ENCODE measurements around the gene TFF3. TPM values are rescaled to one million over a fixed set of nuclear protein-coding genes. Genes with fewer than 3 reads are reported as not detected.
"Not testable (repeated sequence)": the region's sequence is repeated elsewhere in the genome, so short reads cannot be mapped to it uniquely, and the experiment has no call there.

The TFF3 gene
- total RNA-seq, 1 donor from 2014 or later, result not detected

DNA sequence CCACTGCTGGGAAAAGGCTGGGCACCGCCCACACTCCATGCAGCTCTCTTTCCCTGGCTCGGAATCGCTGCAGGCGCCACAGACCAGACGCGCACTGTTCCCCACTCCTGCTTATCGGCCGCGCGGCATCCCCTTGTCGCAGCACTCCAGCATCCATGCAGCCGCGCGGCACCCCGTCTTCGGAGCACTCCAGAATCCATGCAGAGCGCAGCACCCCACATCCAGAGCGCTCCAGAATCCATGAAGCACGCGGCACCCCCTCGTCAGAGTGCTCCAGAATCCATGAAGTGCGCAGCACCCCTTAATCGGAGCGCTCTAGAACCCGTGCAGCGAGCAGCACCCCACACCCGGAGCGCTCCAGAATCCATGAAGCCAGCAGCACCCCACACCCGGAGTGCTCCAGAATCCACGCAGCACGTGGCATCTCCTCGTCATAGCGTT lies 9.5 kb downstream of the TFF3 start:
- DNase-seq (ENCODE audit: low read depth, low spot score), result no peak

DNA sequence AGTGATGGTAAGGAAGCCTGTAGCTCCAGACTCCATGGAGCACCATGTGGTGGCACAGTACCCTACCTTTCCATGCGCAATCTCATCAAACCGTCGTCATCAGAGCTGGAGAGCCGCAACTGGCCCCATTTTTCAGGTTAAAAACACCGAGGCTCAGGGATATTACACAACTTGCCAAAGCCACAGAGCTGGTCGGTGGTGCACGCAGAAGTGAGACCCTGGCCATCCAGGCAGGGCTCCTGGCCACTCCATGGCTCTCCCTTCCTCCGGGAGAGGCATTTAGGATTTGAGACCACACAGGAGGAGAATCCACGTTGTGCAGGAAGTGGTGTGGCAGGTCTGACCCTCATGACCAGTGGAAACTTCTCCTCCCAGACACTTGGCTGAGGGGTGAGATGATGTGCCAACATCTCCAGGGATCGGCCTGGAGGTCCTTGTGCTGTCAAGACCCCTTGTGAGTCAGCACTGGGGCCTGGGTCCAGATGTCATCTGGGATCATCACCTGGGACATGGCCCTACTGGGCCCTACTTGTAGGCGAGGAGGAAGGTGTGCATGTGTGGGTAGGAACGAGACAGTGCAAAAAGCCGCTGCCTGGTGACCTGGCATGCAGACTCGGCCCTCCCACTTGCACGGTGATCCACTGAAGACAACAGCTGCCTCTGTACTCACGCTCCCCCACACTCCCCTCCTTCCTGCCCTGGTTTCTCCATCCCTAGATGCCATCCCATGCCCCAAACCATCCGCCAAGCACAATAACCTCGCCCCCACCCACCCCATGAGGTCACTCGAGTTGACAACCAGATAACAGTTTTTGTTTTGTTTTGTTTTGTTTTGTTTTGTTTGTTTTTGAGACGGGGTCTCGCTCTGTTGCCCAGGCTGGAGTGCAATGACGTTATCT lies 10.4 kb downstream of the TFF3 start:
- DNase-seq (ENCODE audit: low read depth, low spot score), result no peak

DNA sequence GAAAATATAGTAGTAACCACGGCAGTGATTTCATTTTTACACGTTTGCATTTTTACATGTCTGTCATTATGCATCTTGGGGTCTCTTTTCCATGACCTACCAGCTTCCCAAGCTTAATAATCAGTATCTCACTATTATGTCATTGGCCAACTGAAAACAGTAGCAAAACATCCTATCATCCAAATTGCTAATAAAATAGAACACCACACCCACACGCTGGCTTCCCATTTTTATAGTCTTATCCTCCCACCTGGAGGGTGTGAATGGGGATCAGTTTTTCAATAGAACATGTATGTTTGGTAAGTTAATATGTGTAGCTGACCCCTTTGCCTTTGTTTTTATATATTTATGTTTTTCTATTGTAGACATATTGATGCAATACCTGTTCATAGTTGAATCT lies 11.8 kb downstream of the TFF3 start:
- DNase-seq (ENCODE audit: low read depth, low spot score), result no peak

DNA sequence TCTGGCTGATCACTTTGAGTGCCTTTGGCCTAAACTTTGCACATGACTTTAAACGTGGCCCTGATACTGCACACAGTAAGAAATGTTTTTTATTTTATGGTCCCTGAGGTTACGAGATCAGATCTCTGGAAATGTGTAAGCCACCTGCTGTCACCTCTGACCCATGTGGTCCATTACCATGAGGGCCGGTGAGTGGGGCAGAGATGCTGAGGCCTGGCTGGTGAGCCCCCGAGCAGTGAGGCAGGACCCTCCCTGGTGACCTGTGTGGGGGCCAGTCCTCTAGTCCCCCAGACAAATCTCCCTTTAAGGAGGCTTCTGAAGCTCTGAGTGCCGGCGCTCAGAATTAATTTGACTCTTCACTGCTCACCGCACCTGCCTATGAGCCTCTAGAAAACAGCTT lies 12.4 kb downstream of the TFF3 start:
- DNase-seq (ENCODE audit: low read depth, low spot score), result no peak

DNA sequence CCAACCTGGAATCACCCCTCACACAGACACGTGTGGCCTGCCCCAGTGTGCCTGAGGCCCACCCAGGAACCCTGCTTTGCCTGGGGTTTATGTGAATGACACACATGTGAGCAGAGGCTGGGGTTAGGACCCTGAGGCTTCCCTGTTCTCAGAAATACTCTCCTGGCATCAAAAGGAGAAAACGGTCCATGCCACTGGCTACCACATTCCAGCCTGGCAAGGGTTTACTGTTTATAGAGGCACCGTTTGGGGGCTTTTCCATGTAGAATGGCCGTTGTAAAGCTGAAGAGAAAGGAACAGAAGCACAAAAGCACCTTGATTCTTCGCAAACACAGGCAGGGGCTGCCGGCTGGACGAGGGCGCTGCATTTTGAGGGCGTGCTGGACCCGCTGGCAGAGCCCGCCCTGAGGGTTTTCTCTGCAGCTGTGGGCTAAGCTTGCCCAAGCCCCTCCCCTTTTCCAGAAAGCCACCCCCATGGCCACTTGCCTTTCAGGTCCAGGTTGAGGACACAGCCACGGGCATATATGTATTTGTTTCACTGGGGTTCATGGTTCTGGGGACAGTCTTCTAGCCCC lies 13.0 kb downstream of the TFF3 start:
- no peak for DNase-seq (ENCODE audit: low read depth, low spot score)

DNA sequence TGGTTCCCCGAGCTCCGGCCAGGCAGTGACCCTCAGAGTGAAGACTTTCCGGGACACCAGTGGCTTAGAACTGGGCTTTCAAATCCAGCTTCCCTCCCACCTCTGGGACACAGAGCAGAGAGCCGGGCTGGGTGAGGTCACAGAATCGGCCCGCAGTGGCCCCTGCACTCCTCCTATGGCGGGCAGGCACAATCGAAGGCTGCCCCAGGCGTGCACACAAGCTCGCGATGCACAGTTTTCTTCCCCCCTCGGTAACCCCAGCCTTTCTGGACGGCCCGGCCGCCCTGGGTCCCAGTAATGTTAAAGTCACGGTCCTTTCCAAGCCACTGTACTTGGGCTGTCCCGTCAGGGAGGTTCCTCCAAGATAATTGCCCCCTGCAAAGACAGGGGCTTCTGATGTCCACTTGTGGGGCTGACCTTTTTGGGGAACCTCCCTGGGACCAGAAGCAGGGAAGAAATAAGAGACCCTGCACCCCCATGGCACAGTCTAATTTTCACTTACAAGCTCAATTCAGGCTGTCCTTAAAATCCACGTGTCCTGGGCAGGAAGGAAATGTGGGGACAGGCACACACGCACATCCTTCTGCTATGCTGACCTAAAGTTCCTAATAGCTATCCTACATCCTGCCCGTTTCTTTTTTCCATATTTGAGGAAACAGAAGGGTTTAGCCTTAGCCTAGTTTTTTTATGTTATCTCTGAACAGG lies 13.7 kb downstream of the TFF3 start:
- DNase-seq (ENCODE audit: low read depth, low spot score), result no peak

DNA sequence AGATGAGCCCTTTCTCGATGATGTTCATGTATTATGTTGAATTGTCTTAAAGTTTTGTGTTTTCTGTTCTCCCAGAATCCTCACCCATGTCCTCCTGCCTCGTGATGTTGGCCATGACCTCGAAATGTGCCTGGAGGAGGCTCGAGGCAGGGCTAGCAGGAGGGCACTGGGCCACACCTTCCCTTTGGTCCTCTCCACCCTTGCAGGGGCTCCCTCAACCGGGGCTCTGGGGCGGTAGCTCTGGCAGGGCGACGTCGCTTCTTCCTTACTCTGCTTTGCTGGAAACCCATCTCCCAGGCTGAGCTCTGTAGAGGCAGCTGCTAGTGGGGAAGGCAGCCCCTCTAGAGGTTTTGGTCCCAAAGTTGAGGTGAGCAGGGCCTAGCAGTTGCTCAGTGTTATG lies 14.3 kb downstream of the TFF3 start:
- no peak for DNase-seq (ENCODE audit: low read depth, low spot score)

DNA sequence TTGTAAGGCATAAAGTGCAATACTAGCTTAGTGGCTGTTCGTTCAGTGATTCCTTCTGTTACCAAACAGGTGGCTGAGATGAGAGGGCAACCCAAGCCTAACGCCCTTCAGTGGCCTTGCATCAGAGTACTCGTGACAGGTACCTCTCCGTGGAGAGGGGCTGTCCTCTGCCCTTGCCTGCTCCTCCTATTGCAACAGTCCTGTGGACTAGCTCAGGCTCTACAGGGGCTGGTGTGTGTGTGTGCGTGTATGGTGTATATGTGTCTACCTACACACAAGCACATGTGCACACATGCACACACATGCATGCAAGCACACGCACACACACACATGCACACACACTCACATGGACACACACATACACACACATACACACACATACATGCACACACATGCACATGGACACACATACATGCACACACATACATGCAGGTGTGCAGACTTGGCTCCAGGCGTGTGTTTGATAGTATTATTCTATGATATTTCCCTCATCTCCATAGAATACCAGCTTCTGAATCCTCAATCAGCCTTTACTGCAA lies 15.1 kb downstream of the TFF3 start:
- no peak for DNase-seq (ENCODE audit: low read depth, low spot score)

DNA sequence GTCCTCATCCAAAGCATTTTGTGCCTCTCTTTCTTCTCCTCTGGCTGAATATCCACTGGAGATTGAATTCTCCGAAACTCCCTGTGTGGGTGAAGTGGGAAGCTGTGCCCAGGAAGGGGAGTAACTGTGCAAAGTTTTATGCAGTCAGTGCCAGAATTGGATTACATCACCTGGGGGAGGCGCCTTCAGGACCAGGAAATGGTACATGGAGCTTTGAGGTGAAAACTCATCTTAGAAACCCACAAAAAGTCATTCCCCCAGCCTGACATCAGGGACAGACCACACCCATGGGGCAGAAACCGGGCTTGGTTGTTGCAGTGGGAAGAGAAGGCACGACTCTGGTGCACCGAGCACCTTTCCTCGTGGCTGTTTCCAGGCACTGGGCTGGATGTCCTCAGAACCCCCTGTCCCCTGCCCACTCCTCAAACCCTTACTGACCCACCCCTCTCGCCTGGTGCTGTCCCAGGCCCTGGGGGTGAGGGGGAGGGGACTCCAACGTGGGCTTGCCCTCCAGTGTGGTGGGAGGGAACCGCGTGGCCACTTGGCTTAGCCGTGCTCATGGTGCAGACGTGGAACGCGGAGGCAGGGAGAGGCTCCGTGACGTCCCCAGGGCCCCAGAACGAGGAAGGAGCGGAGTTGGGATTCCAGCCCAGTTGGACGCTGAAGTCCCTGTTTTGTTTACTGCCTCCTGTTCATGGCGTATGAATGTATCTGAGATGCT lies 15.7 kb downstream of the TFF3 start:
- DNase-seq (ENCODE audit: low read depth, low spot score), result no peak

DNA sequence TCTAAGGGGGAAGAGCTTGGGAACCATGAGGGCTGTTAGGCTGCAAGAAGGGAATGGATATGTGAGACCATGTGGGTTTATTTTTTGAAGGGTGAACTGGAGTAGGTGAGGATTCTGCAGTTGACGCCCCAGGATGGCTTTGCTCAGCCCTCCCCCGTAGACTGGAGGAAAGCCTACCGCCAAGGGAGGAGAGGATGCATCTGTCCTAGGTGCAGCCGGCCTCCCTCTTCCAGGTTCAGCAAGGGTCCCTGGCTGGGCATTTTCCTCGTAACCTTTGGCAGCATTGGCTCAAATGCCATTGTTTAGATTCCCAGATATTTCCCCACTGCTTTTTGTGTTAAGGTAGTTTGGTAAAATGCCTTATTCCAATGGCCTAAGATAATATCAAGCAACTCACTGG lies 16.6 kb downstream of the TFF3 start:
- no peak for DNase-seq (ENCODE audit: low read depth, low spot score)

DNA sequence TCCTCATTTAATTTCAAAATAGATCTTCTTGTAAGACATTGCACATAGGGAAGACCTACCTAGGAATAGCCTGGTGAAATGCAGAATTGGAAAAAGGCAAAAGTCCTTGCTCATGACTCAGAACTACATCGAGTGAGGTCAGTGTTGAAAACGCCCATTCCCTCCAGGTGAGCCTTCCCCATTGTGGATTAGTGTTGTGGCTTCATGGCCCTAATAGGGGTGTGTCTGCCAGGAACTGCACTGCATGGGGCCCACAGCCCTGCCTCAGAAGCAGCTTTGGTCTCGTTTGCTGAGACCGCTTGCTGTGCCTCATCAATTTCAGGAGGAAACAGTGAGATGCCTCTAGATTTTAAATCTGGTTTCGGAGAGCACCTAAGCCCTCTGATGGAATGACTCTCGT lies 17.0 kb downstream of the TFF3 start:
- DNase-seq (ENCODE audit: low read depth, low spot score), result no peak

DNA sequence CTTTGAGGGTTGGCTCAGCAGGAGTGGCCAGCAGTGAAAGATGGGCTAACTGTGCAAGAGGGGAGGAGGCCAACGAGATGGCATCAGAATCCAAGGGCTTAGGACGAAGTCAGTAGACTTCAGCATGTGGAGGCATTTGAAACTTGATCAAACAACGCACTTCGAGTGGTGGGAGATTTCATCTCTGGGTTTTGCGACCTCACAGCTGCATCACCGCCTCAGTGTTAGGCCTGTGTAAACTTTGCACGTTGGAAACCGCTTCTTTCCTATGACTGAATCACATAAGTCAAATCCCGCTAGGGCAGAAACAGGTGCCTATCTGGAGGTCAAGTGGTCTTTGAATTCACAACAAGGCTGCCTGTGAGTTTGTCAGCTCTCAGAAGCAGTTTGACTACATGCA lies 17.8 kb downstream of the TFF3 start:
- no peak for DNase-seq (ENCODE audit: low read depth, low spot score)

DNA sequence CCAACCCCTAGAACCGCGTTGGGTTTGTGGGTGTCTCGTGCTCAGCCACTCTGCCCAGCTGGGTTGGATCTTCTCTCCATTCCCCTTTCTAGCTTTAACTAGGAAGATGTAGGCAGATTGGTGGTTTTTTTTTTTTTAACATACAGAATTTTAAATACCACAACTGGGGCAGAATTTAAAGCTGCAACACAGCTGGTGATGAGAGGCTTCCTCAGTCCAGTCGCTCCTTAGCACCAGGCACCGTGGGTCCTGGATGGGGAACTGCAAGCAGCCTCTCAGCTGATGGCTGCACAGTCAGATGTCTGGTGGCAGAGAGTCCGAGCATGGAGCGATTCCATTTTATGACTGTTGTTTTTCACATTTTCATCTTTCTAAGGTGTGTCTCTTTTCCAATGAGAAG lies 18.7 kb downstream of the TFF3 start:
- no peak for DNase-seq (ENCODE audit: low read depth, low spot score)

DNA sequence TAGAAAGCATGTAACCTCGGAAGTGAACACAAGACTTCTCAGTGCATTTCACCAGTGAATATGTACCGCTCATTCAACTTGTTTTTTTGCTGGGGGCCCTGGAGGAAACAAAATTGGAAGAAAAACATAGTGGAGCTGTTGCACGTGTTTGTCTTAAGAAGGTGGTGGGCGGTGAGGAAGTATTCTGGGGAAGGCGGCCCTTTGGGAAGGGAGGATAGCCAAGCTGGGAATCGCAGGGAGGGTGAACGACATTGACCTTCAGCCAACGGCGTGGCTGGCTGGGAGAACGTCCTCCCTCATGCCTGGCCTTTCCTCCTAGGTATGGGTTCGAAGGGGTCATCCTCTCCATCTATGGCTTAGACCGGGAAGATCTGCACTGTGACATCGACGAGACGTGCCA lies 19.4 kb downstream of the TFF3 start:
- DNase-seq (ENCODE audit: low read depth, low spot score), result no peak

DNA sequence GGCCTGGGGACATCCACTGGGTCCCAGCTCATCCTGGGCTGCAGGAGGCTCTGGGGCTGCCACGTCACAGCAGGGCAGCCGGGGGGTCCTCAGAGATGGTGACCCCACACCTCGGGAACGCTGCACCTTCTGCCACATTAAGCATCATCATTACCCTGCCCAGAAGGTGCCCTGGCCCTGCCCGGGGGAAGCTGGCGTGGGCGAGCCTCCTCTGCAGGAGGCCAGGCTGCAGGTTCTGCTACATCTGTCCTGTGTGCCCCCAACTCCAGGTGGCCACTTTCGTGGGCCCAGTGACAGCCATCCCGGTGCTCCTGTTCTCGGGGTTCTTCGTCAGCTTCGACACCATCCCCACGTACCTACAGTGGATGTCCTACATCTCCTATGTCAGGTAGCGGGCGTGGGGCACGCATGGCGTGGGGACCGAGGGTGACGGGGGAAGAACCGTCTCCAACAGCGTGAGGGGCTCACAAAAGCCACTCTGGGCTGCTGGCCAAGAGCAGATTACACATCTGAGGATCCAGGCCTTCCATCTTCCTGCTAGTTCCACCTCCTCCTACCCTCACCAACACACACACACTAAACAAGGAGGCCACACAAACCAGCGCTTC lies 20.8 kb downstream of the TFF3 start:
- DNase-seq (ENCODE audit: low read depth, low spot score), result no peak

DNA sequence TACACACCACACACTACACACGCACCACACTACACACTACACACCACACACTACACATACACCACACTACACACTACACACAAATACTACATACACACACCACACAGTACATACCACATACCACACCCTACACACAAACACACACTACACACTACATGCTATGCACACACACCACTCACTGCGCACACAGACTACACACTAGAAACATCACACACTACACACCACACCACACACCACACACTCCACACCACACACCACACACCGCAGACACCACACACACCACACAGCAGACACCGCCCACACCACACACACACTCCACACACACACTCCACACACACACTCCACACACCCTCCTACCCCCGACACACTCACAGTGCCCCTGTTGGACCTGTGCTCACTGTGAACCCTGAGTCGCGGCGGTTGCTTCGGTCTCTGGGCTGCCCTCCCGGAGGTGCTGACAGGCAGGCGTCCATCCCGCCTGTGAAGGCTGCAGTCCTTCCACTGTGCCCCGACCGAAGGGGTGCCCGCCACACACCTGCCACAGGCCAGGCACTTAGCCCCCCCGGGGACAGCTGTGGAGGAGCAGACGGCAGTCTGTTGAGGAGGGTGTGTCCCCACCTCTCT lies 21.4 kb downstream of the TFF3 start:
- DNase-seq (ENCODE audit: low read depth, low spot score), result no peak

DNA sequence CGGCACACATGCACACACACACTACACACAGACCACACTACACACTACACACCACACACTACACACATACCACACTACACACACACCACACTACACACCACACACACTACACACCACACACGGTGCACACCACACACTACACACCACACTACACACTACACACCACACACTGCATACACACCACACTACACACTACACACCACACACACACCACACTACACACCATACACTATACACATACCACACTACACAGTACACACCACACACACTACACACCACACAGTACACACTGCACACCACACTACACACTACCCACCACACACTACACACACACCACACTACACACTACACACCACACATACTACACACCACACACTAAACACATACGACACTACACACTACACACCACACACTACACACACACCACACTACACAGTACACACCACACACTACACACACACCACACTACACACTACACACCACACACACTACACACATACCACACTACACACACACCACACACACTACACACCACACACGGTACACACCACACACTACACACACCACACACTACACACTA lies 22.6 kb downstream of the TFF3 start:
- not testable (repeated sequence) for DNase-seq (ENCODE audit: low read depth, low spot score)

DNA sequence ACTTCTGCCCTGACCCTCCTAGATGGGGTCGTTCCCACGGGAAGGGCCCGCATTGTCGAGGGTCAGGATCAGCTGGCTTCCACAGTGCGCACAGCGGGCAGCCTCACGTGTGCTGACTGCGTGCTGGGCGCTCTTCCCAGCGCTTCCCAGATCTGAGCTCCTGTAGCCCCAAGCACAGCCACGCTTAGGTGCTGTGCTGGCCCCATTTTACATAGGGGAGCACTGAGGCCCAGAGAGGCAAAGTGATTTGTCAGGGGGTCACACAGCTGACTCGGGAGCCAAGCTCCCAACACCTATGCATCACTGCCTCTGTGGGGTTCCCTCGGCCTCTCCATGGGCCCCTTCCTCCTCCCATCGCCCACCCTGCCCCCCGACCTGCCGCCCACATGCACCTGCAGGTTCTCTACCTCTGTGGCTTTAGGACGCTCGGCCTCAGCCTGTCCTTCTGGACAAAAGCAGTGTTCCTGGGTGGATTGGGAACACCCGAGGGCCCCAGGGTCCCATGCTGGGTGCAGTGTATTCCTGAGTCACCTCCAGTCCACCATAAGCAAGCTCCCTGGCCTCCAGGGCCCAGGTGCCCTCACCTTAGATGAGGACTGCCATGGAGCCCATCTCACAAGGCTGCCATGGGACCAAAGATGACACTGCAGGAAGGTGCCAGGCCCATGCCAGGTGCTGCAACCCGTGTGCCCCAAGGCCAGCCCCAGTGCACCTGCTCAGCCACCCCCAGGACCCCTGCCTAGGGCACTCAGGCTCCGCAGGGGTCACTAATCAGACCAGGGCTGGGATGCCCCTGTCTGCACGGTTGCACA lies 23.3 kb downstream of the TFF3 start:
- DNase-seq (ENCODE audit: low read depth, low spot score), result no peak

DNA sequence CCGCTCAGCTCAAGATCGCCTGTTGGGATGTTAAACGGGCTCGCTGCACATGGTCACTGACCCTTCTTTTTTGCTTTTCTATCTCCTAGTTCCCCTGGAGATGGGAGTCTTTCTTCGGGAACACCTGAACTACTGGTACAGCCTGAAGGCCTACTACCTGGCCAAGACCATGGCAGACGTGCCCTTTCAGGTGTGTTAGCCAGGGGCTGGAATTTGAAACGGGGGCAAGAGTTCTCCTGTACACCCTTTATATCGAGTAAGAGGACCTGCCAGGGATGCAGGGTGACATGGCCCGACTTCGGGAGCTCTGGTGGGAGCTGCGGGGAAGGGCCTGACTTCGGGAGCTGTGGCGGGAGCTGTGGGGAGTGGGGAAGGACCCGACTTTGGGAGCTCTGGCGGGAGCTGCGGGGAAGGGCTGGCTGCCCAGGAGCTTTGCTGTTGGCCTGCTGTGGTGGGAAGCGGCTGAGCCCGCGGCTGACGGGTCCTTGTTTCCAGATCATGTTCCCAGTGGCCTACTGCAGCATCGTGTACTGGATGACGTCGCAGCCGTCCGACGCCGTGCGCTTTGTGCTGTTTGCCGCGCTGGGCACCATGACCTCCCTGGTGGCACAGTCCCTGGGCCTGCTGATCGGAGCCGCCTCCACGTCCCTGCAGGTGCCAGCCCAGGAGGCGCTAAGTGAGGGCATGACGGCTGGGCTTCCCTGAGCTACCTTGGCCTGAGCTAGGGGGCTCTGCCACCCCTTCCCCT lies 24.0 kb downstream of the TFF3 start:
- DNase-seq (ENCODE audit: low read depth, low spot score), result no peak
